ENCODE results near the gene ARHGAP42.

DNA sequence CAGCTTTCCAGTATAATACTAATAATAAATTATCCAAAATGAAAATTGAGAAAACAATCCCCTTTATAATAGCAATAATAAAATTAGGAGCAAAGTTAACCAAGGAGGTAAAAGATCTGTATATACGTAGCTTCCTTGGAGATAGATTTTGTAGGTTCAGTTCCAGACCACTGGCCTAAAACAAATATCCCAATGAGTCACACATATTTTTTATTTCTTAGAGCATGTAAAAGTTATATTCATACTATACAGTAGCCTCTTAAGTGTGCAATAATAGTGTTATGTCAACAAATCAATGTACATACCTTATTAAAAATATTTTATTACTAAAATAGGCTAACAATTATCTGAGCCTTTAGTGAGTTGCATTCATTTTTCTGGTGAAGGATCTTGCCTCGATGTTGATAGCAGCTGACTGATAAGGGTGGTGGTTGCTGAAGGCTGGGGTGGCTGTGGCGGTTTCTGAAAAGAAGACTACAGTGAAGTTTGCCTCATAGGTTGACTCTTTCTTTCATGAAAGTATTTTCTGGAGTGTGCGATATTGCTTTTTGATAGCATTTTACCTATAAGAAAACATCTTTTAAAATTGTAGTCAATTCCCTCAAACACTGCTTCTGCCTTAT lies 178.5 kb downstream of the ARHGAP42 start:
- TF ChIP-seq, protein P1, sequence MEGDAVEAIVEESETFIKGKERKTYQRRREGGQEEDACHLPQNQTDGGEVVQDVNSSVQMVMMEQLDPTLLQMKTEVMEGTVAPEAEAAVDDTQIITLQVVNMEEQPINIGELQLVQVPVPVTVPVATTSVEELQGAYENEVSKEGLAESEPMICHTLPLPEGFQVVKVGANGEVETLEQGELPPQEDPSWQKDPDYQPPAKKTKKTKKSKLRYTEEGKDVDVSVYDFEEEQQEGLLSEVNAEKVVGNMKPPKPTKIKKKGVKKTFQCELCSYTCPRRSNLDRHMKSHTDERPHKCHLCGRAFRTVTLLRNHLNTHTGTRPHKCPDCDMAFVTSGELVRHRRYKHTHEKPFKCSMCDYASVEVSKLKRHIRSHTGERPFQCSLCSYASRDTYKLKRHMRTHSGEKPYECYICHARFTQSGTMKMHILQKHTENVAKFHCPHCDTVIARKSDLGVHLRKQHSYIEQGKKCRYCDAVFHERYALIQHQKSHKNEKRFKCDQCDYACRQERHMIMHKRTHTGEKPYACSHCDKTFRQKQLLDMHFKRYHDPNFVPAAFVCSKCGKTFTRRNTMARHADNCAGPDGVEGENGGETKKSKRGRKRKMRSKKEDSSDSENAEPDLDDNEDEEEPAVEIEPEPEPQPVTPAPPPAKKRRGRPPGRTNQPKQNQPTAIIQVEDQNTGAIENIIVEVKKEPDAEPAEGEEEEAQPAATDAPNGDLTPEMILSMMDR (IDR thresholded peaks at IDR 0.05) = no peak
- TF ChIP-seq POLR2A (IDR thresholded peaks at IDR 0.05) = no peak

Data from testis (tissue), 2 donors.